A673 (cell line): Measurements from ENCODE around the gene IL22RA1. TPM values are rescaled to one million over a fixed set of nuclear protein-coding genes. Genes with fewer than 3 reads are reported as not detected.

Experiments used
- BruUV-seq: library from RNA; stranded (reverse); fragments of 400-500 nt; replicated peaks from 2 replicates; lab custom pipeline; 2021; lab: Mats Ljungman, UMichigan
- CTCF ChIA-PET: fragments of 300-600 bp; sonication (Branson Sonifier 250); formaldehyde crosslinking; loops from one replicate; lab custom pipeline; 2022; ENCODE audit warnings: antibody characterized with exemption; lab: Charles Lee
- POLR2A ChIA-PET: fragments of 300-600 bp; sonication (Branson Sonifier 250); formaldehyde crosslinking; loops from one replicate; lab custom pipeline; 2022; ENCODE audit warnings: antibody characterized with exemption; ENCODE audit not compliant: low non-redundant PET; lab: Charles Lee
- DNase-seq: peaks from one replicate; pipeline ENCODE4 v3.0.0-alpha.2; 2015; ENCODE audit warnings: low spot score
- H3K27ac ChIP-seq: fragments of 200-600 bp; sonication (generic); 2 replicates; pipeline ENCODE4 v1.5.1; 2016; ENCODE audit warnings: mixed run types, low read depth, mild to moderate bottlenecking, mixed read lengths, antibody characterized with exemption, low read length; ENCODE audit not compliant: poor library complexity, severe bottlenecking
- H3K27me3 ChIP-seq: fragments of 200-600 bp; sonication (generic); replicated peaks from 2 replicates; pipeline ENCODE4 v1.6.1; 2017; ENCODE audit warnings: mixed run types, low read depth, mild to moderate bottlenecking, mixed read lengths, antibody characterized with exemption, low read length; ENCODE audit not compliant: insufficient read depth, poor library complexity
- H3K36me3 ChIP-seq: fragments of 200-600 bp; sonication (generic); 2 replicates; pipeline ENCODE4 v1.6.1; 2016; ENCODE audit warnings: mixed run types, mild to moderate bottlenecking, mixed read lengths, antibody characterized with exemption, low read length; ENCODE audit not compliant: insufficient read depth, poor library complexity, severe bottlenecking
- H3K4me1 ChIP-seq: fragments of 200-600 bp; sonication (generic); 2 replicates; pipeline ENCODE4 v1.6.1; 2017; ENCODE audit warnings: mixed run types, mild to moderate bottlenecking, mixed read lengths, antibody characterized with exemption, low read length; ENCODE audit not compliant: insufficient read depth, poor library complexity, severe bottlenecking
- H3K4me3 ChIP-seq: fragments of 200-600 bp; sonication (generic); 2 replicates; pipeline ENCODE4 v1.5.1; 2016; ENCODE audit warnings: low read depth, mixed run types, mild to moderate bottlenecking, mixed read lengths, low read length; ENCODE audit not compliant: poor library complexity, severe bottlenecking
- H3K9me3 ChIP-seq: fragments of 200-600 bp; sonication (generic); 2 replicates; pipeline ENCODE4 v1.6.1; 2016; ENCODE audit warnings: mixed run types, low read depth, mild to moderate bottlenecking, mixed read lengths, antibody characterized with exemption, low read length; ENCODE audit not compliant: poor library complexity, severe bottlenecking
- CTCF ChIP-seq: fragments of 300-800, 200-600 bp; sonication (generic); conservative IDR thresholded peaks from 2 replicates; pipeline ENCODE4 v1.5.1; 2017; ENCODE audit warnings: low read depth, mild to moderate bottlenecking, antibody characterized with exemption, low read length, moderate library complexity, mixed read lengths
- EZH2 ChIP-seq: fragments of 200-600 bp; sonication (generic); IDR thresholded peaks from 2 replicates; pipeline ENCODE4 v1.6.1; 2017; ENCODE audit warnings: borderline replicate concordance, low read depth, mild to moderate bottlenecking, mixed read lengths, antibody characterized with exemption, low read length; ENCODE audit not compliant: poor library complexity, severe bottlenecking
- intact Hi-C: fragments of 100-400 bp; cut with micrococcal nuclease; formaldehyde crosslinking; loops from one replicate; pipeline ENCODE4 v1.10.0; 2022; ENCODE audit not compliant: unreplicated experiment
- total RNA-seq: library from RNA; stranded (reverse); gene quantifications from 2 replicates; pipeline ENCODE4 v1.2.3, GENCODE V29; 2021

IL22RA1 gene
- total RNA-seq, 1 experiment from 2014 or later: 0.24 TPM

- CTCF ChIA-PET: no interaction called here
- POLR2A ChIA-PET: no interaction called here
- DNase-seq: no peak
- H3K4me3 ChIP-seq: no peak overlapping the region
- H3K36me3 ChIP-seq: no peaks in the 10 kb centered on the region
- no peaks in the 10 kb centered on the region for H3K27me3 ChIP-seq
- BruUV-seq: no TSS peak
- H3K27ac ChIP-seq: no peak overlapping the region
- no peaks in the 10 kb centered on the region for H3K9me3 ChIP-seq
- H3K4me1 ChIP-seq: no peaks in the 10 kb centered on the region
- intact Hi-C loops: no loop called here
- TF ChIP-seq CTCF (no peak), EZH2 (no peak)
Observed at GRCh38 chr1:24075946-24076345, 67.0 kb downstream of the IL22RA1 start.

- BruUV-seq: no TSS peak
- CTCF ChIA-PET: no interaction called here
- DNase-seq: no peak
- Histone ChIP-seq H3K27me3 (no peaks in the 10 kb centered on the region), H3K4me3 (no peak overlapping the region), H3K27ac (no peak overlapping the region), H3K9me3 (no peaks in the 10 kb centered on the region), H3K4me1 (no peaks in the 10 kb centered on the region), H3K36me3 (no peaks in the 10 kb centered on the region)
- intact Hi-C loops: no loop called here
- POLR2A ChIA-PET: no interaction called here
- TF ChIP-seq CTCF: no peak
- no peak for TF ChIP-seq EZH2
Observed at GRCh38 chr1:24075590-24075854, 67.4 kb downstream of the IL22RA1 start.

DNA sequence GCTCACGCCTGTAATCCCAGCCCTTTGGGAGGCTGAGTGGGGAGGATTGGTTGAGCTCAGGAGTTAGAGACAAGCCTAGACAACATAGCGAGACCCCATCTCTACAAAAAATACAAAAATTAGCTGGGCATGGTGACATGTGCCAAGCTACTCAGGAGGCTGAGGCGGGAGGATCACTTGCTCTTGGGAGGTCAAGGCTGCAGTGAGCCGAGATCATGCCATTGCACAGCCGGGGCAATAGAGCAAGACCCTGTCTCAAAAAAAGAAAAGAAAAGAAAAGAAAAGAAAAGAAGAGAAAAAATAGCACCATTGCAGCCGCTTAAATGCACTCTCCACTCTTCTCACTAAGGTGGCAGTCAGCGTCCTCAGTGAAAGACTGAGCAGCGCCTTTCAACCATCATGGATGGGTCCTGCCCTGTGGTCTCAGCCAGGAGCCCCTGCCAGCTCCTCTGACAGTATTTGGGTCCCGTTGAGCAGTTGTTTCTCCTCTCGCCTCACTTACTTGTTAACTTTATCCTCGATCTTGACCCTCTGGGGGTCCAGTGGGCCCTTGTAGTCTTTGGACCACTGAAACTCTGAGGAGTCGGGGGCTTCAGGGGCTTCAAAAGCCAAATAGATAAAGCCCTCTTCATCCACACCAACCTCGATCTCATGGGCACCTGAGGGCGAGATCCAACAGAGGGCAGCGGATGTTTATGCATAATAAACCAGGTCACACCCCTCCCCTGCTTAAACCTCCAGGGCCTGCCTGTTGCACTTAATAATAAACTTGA is 67.9 kb downstream of the IL22RA1 start:
- no peak for DNase-seq
- H3K36me3 ChIP-seq: no peaks in the 10 kb centered on the region
- no TSS peak for BruUV-seq
- no peaks in the 10 kb centered on the region for H3K9me3 ChIP-seq
- no peaks in the 10 kb centered on the region for H3K27me3 ChIP-seq
- intact Hi-C loops: loop anchor here (5.0 kb wide), 1 partner anchor 122 kb away; no protein-coding TSS in a partner anchor
- TF ChIP-seq CTCF (no peak), EZH2 (no peak)
- POLR2A ChIA-PET: no interaction called here
- CTCF ChIA-PET: no interaction called here
- no peaks in the 10 kb centered on the region for H3K4me1 ChIP-seq
- H3K4me3 ChIP-seq: no peak overlapping the region
- no peak overlapping the region for H3K27ac ChIP-seq
